T-helper 2 cell treated with Interferon-gamma antibody and Interleukin-4, amounts not matched to agents 5 μg/mL and 100 μg/mL, for 36 hours (primary cell): ENCODE measurements around the gene EP300.

ENCODE experiments used
- DNase-seq: peaks from one replicate; pipeline ENCODE4 v3.0.0; 2021; ENCODE audit warnings: low spot score
- H3K27ac Mint-ChIP-seq: one replicate; pipeline ENCODE4 v1.8.0; 2021; ENCODE audit warnings: mild to moderate bottlenecking, mixed read lengths
- H3K27me3 Mint-ChIP-seq: one replicate; pipeline ENCODE4 v1.8.0; 2021; ENCODE audit warnings: low read depth, mixed read lengths
- H3K36me3 Mint-ChIP-seq: one replicate; pipeline ENCODE4 v1.8.0; 2021; ENCODE audit warnings: low read depth, mixed read lengths
- H3K4me1 Mint-ChIP-seq: one replicate; pipeline ENCODE4 v1.8.0; 2021; ENCODE audit warnings: low read depth, mixed read lengths
- H3K4me3 Mint-ChIP-seq: one replicate; pipeline ENCODE4 v1.8.0; 2022; ENCODE audit warnings: mild to moderate bottlenecking, moderate library complexity, mixed read lengths
- H3K9me3 Mint-ChIP-seq: one replicate; pipeline ENCODE4 v1.8.0; 2021; ENCODE audit warnings: mixed read lengths

EP300 gene

DNA sequence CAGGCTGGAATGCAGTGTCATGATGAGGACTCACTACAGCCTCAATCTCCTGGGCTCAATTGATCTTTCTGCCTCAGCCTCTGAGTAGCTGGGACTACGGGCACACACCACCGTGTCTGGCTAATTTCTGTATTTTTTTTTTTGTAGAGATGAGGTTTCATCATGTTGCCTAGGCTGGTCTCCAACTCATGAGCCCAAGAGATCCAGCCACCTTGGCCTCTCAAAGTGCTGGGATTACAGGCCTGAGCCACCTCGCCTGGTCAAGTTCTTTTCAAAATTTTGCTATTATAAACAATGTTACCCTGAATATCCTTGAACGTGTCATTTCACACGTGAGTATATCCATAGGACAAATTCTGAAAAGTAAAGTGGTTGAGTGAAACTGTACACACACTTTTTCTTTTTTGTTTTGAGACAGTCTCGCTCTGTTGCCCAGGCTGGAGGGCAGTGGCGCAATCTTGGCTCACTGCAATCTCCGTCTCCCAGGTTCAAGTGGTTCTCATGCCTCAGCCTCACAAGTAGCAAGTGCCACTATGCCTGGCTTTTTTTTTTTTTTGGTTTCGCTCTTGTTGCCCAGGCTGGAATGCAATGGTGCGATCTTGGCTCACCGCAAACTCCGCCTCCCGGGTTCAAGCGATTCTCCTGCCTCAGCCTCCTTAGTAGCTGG lies 21.6 kb upstream of the EP300 start:
- Mint-ChIP-seq H3K27ac (peak overlapping the region; percentile 10), H3K9me3 (no peaks in the 10 kb centered on the region), H3K4me1 (peaks cover 9% of the 10 kb centered on the region), H3K27me3 (no peaks in the 10 kb centered on the region), H3K36me3 (no peaks in the 10 kb centered on the region), H3K4me3 (no peak overlapping the region)
- no peak for DNase-seq

GRCh38 chr22:41074061-41074460 lies 18.3 kb upstream of the EP300 start:
- H3K9me3 Mint-ChIP-seq: no peaks in the 10 kb centered on the region
- peaks cover 2% of the 10 kb centered on the region for H3K4me1 Mint-ChIP-seq
- no peak for DNase-seq
- H3K27ac Mint-ChIP-seq: no peak overlapping the region
- H3K36me3 Mint-ChIP-seq: no peaks in the 10 kb centered on the region
- H3K27me3 Mint-ChIP-seq: no peaks in the 10 kb centered on the region
- no peak overlapping the region for H3K4me3 Mint-ChIP-seq

DNA sequence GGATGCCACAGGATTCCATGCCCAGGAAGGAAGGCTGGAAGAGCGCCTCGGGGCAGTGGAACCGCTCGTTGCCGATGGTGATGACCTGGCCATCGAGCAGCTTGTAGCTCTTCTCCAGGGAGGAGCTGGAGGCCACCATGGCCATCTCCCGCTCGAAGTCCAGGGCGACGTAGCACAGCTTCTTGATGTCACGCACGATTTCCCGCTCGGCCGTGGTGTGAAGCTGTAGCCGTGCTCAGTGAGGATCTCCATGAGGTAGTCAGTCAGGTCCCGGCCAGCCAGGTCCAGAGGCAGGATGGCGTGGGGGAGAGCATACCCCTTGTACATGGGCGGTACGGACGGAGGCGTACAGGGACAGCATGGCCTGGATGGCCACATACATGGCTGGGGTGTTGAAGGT lies 17.9 kb upstream of the EP300 start:
- no peak for DNase-seq
- Mint-ChIP-seq H3K4me3 (no peak overlapping the region), H3K27me3 (no peaks in the 10 kb centered on the region), H3K4me1 (no peaks in the 10 kb centered on the region), H3K9me3 (no peaks in the 10 kb centered on the region), H3K27ac (no peak overlapping the region), H3K36me3 (no peaks in the 10 kb centered on the region)

GRCh38 chr22:41074941-41075710 lies 17.3 kb upstream of the EP300 start:
- Mint-ChIP-seq H3K4me1 (no peaks in the 10 kb centered on the region), H3K27me3 (no peaks in the 10 kb centered on the region), H3K4me3 (no peak overlapping the region), H3K36me3 (no peaks in the 10 kb centered on the region), H3K9me3 (no peaks in the 10 kb centered on the region), H3K27ac (no peak overlapping the region)
- DNase-seq: no peak

- Mint-ChIP-seq H3K27ac (no peak overlapping the region), H3K27me3 (no peaks in the 10 kb centered on the region), H3K4me1 (no peaks in the 10 kb centered on the region), H3K4me3 (no peak overlapping the region), H3K36me3 (no peaks in the 10 kb centered on the region), H3K9me3 (no peaks in the 10 kb centered on the region)
- DNase-seq: no peak
Observed at GRCh38 chr22:41075946-41076345, 16.4 kb upstream of the EP300 start.

DNA sequence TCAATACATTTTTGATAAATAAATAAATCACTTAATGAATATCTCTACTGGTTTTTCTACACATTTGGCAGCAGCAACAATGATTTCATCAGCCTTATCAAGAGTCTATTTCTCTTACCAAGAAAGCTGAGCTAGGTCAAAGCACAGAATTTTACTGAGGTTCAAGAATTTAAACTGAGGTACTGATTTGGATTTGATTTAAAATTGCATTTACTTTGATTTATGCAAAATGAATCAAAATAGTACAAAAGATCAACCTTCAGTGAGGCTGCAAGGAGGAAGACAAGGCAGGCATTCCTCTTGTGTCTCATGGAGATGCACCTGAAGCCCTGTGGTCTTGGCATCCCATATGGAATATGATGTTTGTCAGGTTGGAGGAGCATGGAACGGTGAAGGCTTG lies 15.5 kb upstream of the EP300 start:
- no peak for DNase-seq
- H3K4me1 Mint-ChIP-seq: no peaks in the 10 kb centered on the region
- H3K27ac Mint-ChIP-seq: no peak overlapping the region
- H3K4me3 Mint-ChIP-seq: no peak overlapping the region
- no peaks in the 10 kb centered on the region for H3K9me3 Mint-ChIP-seq
- no peaks in the 10 kb centered on the region for H3K27me3 Mint-ChIP-seq
- no peaks in the 10 kb centered on the region for H3K36me3 Mint-ChIP-seq

DNA sequence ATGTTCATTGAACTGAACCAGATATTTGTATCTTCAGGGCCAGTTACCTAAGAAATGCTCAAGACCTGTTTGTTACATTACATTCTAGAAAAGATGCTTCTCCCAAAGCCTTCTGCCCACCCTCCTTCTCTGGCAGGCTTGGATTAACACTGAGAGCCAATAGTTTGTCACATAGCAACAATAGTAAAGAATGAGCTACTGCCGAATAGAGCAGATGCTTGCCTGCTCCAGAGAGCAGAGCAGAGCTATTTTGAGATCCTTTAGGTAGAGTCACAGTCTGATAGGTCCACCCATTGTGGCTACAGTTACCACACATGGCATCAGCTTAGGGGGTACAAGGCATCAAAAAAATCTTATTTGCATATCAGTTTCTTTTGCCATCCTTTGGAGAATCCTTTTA lies 13.5 kb upstream of the EP300 start:
- Mint-ChIP-seq H3K4me1 (no peaks in the 10 kb centered on the region), H3K9me3 (no peaks in the 10 kb centered on the region), H3K4me3 (no peak overlapping the region), H3K27ac (no peak overlapping the region), H3K36me3 (no peaks in the 10 kb centered on the region), H3K27me3 (no peaks in the 10 kb centered on the region)
- DNase-seq: no peak

DNA sequence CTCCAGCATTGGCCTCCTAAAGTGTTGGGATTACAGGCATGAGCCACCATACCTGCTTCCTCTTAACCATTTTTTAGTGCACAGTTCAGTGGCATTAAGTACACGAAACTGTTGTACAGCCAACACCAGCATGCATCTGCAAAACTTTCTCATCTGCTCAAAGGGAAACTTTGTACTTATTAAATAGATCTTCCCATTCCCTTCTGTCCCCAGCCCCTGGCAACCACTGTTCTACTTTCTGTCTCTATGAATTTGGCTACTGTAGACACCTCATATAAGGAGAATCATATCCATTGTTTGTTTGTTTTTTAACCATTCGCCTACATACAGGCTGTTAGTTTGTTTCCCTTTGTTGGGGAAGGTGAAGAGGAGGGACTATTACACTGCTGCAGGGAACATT lies 6.5 kb upstream of the EP300 start:
- Mint-ChIP-seq H3K9me3 (no peaks in the 10 kb centered on the region), H3K36me3 (no peaks in the 10 kb centered on the region), H3K27me3 (no peaks in the 10 kb centered on the region), H3K4me1 (peaks cover 4% of the 10 kb centered on the region), H3K27ac (no peak overlapping the region), H3K4me3 (no peak overlapping the region)
- no peak for DNase-seq

DNA sequence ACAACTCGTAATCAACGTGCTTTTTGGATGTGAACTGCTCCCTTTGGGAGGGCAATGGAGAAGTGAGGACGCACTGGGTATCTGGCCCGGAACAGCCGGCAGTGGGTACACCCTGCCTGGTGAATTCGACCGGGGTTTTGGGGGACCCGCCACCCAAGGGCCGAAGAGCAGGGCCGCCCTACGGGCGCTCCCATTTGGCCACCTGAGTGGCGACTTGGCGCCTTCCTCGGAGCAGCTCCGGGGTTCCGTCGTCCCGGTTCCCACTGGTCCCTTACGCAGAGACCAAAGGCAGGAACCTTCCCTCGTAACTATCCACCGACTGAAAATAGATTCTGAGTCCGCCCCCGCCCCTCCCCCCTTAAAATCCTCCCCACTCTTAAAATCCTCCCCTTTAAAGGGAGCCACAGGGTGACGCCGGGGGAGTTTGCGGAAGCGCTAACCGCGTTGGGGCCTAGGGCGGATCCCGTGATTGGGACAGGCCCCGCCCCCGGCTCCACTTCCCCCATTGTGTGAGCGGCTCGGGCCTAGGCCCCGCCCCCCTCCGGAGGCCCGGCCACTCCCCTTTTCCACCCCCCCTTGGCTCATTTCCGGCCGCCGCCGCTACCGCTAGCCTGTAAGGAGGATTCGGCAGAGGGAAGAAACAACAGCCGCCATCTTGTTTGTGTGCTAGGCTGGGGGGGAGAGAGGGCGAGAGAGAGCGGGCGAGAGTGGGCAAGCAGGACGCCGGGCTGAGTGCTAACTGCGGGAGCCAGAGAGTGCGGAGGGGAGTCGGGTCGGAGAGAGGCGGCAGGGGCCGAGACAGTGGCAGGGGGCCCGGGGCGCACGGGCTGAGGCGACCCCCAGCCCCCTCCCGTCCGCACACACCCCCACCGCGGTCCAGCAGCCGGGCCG lies 1.0 kb upstream of the EP300 start:
- no peaks in the 10 kb centered on the region for H3K9me3 Mint-ChIP-seq
- peak; percentile 97 for DNase-seq
- peak overlapping the region; percentile 96 for H3K4me3 Mint-ChIP-seq
- H3K36me3 Mint-ChIP-seq: peaks cover 26% of the 10 kb centered on the region
- H3K4me1 Mint-ChIP-seq: peaks cover 30% of the 10 kb centered on the region
- peak overlapping the region; percentile 100 for H3K27ac Mint-ChIP-seq
- no peaks in the 10 kb centered on the region for H3K27me3 Mint-ChIP-seq

GRCh38 chr22:41092847-41093411 lies 537 bp downstream of the EP300 start:
- Mint-ChIP-seq H3K9me3 (no peaks in the 10 kb centered on the region), H3K36me3 (peaks cover 28% of the 10 kb centered on the region), H3K27ac (peak overlapping the region; percentile 98), H3K4me3 (peak overlapping the region; percentile 98), H3K4me1 (peaks cover 37% of the 10 kb centered on the region), H3K27me3 (no peaks in the 10 kb centered on the region)
- DNase-seq: peak; percentile 36

DNA sequence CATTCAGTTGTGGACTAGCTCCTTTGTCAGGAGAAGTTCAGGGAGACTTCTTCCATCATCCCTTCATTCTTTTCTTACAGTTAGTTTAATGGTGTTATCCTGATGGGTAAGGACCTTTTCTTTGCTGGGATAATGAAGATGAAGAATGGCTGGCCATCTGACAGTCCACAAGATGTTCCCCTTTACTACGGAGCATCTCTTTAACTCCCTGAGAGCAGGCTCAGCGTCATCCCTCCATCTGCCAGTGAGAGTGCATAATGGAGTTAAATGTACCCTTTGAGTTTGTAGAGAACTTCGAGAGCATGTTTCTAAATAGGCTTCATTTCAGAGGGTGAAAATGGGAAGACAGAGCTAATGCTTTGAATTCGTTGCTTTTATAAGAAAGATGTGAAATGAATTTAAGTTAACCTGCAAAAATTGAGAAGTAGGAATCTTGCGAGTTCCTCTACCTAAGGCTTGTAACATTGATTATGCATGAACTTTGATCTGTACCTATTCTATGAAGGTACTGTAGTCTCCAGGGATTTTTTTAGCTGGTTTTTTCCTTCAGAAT lies 1.7 kb downstream of the EP300 start:
- DNase-seq: peak; percentile 10
- H3K36me3 Mint-ChIP-seq: peaks cover 28% of the 10 kb centered on the region

GRCh38 chr22:41096391-41096790 lies 4.0 kb downstream of the EP300 start:
- Mint-ChIP-seq H3K27ac (no peak overlapping the region), H3K36me3 (peaks cover 38% of the 10 kb centered on the region)
- DNase-seq: no peak

More for the DNA sequence above, 1.7 kb downstream of the EP300 start:
- H3K4me3 Mint-ChIP-seq: peak overlapping the region; percentile 98
- H3K4me1 Mint-ChIP-seq: peaks cover 38% of the 10 kb centered on the region
- H3K9me3 Mint-ChIP-seq: no peaks in the 10 kb centered on the region
- H3K27ac Mint-ChIP-seq: peak overlapping the region; percentile 98
- H3K27me3 Mint-ChIP-seq: no peaks in the 10 kb centered on the region

DNA sequence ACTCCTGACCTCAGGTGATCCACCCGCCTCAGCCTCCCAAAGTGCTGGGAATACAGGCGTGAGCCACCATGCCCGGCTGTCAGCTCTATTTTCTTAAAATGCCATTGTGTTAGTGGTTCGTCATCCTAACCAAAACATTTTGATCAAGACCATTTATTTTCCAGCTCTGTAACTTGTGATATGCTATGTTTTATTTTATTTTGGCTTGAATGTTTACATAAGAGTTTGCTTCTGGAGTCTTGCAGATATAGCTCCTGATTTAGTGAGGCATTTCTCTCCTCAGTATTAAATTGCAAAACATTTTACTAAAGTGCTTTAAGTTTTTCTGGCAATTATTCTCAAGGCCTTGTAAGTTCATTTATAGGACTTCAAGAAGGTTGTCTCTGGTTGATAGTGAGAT lies 4.4 kb downstream of the EP300 start:
- Mint-ChIP-seq H3K27me3 (no peaks in the 10 kb centered on the region), H3K27ac (no peak overlapping the region), H3K4me3 (peak overlapping the region; percentile 39), H3K9me3 (no peaks in the 10 kb centered on the region), H3K4me1 (peaks cover 44% of the 10 kb centered on the region), H3K36me3 (peaks cover 38% of the 10 kb centered on the region)
- DNase-seq: no peak

More at GRCh38 chr22:41096391-41096790, 4.0 kb downstream of the EP300 start:
- H3K4me3 Mint-ChIP-seq: peak overlapping the region; percentile 63
- peaks cover 44% of the 10 kb centered on the region for H3K4me1 Mint-ChIP-seq
- no peaks in the 10 kb centered on the region for H3K9me3 Mint-ChIP-seq
- no peaks in the 10 kb centered on the region for H3K27me3 Mint-ChIP-seq
